ENCODE results near the gene CBX2.
A peak's percentile ranks its signal among the peaks of the same experiment; 100 is the strongest.

Gene CBX2

GRCh38 chr17:79801156-79802038 is 23.4 kb downstream of the CBX2 start:
- DNase-seq: no peak

- DNase-seq: no peak
Observed at GRCh38 chr17:79802039-79802735, 24.2 kb downstream of the CBX2 start.

DNA sequence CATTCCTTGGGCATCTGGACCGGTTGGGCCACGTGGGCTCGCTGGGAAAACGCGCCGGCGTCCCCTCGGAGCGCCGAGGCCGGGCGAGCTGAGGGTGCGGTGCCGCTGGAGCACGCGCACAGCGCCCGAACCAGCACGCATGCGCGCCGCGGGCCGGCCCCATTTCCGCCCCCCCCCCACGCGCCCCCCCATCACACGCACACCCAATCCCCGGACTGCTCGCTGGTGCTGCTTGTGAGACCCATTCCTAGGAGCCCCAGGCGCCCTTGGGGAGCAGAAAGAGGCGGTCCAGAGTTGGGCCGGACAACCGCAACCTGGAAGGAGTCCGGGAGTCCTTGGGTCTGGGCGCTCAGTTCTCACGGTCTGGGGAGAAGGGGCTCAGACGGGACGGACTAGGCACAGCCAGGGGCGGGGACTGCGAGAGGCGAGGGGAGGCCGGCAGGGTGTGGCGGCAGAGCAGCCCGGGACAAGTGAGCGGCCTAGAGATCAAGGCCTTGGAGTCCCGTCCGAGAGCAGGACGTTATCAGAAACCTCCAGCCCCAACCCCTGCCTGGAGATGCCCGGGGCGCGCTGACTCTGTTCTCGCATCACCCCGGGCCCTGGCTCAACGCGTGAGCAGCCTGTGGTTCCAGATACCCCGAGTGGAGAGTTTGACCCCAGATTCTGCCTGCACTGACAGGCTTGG is 24.9 kb downstream of the CBX2 start:
- no peak for DNase-seq

GRCh38 chr17:79803421-79803996 is 25.6 kb downstream of the CBX2 start:
- no peak for DNase-seq

GRCh38 chr17:79803997-79804855 is 26.3 kb downstream of the CBX2 start:
- DNase-seq: peak; percentile 73

GRCh38 chr17:79804856-79805696 is 27.1 kb downstream of the CBX2 start:
- no peak for DNase-seq

GRCh38 chr17:79806446-79806760 is 28.5 kb downstream of the CBX2 start:
- no peak for DNase-seq

- peak; percentile 38 for DNase-seq
Observed at GRCh38 chr17:79806863-79807720, 29.1 kb downstream of the CBX2 start.

DNA sequence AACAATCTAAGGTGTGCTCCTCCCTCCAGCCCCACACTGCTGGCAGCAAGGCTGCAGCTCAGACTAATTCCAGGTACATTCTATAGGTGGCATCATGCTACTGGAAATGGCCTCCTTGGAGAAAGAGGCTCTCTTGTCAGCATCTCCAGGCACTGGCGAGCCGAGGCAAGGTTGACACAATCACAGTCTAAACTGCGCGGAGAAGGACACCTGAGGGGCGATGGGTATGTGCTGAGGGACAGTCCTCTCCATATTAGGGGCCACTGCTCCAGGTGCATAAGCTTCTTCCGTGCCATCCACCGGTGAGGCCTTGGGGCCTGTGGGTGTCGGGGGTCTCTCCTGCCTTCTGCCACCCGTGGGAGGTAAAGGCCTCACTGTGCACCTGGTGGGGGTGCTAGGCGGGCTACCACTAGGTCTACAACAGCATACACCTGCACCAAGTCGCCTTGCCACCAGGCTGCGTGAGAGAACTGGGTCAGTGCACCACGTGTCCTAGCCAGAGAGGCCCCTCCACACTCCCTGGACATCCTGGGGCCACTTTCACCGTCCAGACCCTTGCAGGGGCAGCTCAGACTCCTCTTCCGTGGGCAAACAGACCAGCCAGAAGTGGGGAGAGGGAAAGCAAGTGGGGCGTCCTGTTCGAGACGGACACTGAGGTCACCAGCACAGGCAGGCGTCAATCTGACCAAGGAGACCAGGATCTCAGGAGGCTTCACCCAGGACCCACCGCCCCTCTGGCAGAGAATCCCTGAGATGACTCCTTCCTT is 31.0 kb downstream of the CBX2 start:
- peak; percentile 73 for DNase-seq

DNA sequence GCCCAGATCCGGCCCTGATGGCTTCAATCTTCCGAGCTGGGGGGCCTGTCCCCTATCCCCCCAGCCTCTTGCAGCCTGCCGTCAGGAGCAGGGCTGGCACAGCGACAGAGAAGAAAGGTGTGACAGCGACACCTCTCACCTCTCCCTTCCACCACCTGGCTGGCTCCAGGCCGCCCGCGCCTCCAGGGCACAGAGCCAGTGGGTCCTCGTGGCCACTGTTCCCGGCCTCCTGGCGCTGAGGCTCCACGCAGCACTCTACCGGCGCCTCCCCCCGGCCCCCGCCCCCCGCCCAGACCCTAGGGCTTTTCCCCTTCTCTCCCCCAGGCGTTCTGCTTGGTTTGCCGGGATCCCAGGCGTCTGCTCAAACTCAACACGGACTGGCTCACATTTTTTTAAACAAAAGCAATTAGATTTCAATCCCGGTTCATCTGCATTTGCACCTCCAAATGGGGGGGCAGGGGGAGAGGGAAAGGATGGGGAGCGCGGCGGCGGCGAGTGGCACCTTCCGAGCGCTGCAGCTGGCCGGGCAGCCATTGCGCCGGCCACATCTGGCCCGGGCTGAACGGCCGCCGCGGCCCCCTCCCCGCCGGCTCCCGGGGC is 31.7 kb downstream of the CBX2 start:
- DNase-seq: peak; percentile 87

DNA sequence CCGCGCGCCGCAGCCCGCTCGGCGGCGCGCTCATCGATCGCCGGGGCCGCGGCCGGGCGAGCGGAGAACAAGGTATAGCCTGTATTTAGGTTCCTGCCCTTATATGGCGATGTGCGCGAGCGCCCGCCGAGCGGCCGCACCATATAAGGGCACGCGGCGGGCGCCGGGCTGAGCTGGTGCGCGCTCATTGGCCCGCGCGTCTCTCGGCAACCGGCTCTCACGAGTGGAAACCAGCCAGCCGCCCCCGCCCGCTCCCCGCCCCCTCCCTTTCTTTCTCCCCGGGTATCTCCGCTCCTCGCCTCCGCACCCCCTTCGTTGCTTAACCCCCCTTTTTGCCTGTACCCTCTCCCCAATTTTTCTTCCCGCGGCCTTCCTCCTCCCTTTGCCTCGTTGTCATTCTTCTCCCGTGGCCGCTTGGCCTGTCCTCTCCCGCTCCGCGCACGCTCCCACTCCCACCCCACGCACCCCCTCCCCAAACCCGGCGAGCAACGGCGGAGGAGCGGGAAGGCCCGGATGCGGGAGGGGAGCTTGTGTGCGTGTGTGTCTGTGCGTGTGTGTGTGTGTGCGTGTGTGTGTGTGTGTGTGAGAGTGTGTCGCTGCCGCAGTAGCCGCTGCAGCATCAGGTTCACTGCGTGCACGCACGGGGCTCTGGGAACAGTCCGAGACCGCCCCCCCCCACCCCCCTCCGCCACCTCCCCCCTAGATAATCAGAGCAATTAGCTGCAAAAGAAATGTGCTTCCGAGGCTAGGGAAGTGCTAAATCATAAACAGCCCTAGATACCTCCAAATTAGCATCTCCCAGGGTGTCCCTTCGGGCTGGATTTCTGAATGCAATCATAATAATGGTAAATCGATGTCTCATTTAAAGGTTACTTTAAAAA is 32.4 kb downstream of the CBX2 start:
- DNase-seq: peak; percentile 95

GRCh38 chr17:79811011-79811867 is 33.3 kb downstream of the CBX2 start:
- DNase-seq: peak; percentile 87

GRCh38 chr17:79811868-79812352 is 34.0 kb downstream of the CBX2 start:
- no peak for DNase-seq

DNA sequence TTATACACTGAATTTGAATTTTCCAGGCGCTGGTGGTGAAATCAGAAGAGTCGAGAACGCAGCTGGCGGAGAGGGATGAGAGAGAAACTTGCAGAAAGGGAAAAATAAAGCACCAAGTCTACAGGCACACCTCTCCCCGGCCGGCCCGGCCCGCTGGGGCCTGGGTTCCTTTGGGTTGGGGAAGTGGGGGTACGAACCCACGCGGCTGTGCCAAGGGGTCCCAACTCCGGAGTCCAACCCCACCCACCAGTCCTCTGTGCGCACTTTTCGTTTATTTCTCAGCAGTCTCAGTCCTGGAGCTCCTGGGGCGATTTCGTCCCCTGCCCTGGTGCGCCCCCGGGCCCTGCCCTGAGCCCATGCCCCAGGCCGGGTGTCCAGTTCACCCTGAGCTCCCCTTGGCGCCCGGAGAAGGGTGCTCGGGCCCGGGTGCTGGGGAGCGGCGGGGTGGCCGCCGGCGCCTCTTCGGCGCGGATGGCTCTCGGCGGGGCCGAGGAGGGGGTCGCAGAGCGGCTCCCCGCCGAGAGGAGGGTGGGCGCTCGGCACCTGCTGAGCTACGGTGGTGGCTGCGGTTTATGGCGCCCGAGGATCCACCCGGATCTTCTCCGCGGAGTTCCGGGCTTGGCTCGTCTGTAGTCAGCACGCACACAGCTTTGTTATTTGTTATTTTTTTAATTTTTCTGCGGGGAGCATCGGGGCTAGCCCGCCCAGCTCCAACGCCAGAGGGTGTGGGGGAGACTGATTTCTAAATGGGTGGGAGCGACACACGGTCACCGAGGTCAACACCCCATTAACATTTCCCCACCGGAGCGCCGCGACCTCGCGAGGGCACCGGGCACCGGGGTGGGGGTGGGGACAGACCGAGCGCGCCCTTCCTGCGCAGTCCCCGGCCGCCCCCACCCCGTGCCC is 34.7 kb downstream of the CBX2 start:
- peak; percentile 46 for DNase-seq

GRCh38 chr17:79813297-79814126 is 35.6 kb downstream of the CBX2 start:
- peak; percentile 58 for DNase-seq

Measured in RPMI8226 (cell line).